ENCODE results near the gene C17orf107.

The C17orf107 gene

DNA sequence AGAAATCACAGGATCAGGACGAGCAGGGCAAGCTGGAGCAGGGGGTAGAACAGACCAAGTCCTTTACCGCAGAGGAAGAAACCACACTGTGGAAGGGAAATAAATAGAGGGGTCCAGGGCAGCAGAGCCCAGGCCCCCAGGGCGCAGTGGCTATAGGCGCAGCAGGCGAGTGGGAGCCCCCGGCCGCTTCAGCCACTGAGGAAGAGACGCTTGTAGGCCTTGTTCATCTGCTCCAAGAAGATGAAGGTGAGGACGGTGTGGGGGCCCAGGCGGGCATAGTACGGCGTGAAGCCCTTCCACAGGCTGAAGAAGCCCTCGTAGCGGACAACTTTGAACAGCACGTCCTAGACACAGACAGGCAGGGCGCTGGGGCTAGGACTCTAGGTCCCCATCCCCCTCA, 38.2 kb downstream of the C17orf107 start:
- no peak for DNase-seq (ENCODE audit: low spot score)

DNA sequence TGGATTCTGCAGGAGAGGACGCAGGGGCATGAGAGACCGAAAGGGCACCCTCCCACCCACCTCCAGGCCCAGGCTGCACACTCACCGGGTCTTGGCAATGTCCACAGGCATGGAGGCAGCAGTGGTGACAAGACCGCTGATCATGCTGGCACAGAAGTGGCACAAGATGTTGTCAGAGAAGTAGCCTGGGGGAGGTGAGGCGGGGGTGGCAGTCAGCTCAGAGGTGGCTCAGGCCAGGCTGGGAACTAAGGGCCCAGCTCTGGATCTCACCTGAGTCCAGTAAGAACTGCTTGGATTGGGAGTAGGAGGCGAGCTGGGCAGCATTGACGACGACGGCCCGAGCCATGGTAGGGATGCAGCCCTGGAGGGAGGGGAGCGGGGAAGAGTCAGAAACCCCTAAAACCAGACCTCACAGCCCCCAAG, 38.7 kb downstream of the C17orf107 start:
- DNase-seq (ENCODE audit: low spot score) = no peak

DNA sequence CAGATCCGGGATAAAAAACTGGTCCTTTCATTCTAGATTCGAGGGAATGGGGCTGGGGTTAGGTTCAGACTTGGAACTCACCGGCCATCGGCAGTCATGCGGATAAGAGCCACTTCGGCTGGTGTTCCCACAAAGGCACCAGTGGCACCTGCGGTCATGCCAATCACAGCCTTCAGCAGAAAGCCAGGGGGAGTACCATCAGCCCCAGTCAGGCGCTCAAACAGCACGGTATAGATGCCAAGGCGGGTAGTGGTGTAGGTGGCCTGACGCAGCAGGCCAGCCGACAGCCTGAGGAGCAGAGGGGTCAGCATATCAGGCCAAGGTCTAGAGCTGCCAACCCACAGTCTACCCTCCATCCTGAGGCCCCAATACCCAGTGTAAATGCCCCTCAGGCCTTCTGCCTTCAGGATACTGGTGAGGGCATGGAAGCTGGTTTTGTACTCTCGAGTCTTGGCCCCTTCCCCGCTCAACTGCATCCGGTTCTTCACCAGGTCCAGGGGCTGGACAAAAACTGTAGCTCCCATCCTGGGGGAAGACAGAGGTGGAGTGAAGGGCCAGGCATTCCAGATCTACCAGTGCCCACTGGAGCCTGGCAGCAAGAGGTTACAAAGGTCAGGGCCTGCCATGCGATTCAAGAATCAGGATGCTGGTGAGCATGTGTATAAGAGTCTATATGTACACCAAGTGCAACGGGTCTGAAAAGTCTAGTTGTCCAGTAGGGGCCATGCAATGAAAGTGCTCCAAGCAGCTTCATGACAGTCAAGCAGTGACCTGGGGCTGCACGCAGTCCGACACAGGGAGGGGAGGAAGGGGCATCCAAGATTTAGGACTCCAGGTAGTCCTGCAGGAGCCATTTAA, 39.6 kb downstream of the C17orf107 start:
- no peak for DNase-seq (ENCODE audit: low spot score)

DNA sequence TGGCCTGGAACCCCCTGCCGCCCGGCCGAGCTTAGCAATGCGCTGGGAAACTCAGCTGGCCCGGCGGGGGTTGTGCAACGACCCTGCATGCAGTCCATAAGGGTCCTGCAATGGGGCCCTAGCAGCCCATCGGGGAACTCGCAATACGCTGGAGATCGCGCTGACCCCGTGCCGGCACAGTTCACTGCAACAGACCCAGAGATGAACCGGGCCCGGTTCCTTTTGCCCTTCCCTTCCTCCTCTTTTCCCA, 40.1 kb downstream of the C17orf107 start:
- DNase-seq (ENCODE audit: low spot score) = no peak

DNA sequence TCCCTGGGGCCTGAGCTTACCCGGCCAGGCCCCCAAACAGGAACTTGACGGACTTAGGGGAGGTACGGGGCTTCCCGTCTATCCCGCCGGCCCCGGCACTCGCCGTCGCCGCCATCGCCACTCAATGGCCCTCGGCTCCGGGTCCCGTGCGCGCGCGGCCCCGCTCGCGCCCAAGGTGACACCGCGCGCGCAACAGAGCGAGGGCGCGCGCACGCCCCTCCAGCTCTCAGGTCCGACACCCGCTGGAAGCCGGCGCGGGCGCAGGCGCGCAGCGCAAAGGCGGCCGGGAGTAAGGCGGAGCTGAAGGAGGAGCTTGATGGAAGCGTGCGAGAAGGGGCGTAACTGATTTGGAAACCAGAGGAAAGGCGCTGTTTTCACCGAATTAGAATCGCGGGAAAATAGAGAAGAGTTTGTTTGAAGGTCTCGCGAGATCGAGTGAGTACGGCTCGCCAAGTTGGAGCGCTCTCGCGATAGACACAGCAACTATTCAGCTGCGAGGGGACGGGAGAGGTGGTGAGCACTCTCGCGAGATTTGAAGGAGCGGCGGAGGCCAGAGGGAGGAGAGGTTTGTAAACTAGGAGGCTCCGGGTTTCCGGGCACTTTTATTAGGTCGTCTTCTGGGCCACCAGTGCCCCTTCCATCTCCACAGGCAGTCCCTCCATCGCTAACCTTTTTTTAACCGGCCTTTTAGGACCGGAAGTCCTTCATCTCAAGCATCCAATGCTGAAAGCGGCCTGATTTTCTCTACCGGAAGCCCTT, 40.6 kb downstream of the C17orf107 start, which contains the start of the genes RNF167 and SLC25A11:
Gene RNF167, plus strand, starts transcription at position 473 of the 759 bp plus-strand sequence. CDS start 642 bp downstream, outside the sequence.
Gene SLC25A11, minus strand, starts transcription at position 251 of the 759 bp plus-strand sequence. Its CDS starts 136 bp downstream, at position 115.
- peak; percentile 99 for DNase-seq (ENCODE audit: low spot score)

DNA sequence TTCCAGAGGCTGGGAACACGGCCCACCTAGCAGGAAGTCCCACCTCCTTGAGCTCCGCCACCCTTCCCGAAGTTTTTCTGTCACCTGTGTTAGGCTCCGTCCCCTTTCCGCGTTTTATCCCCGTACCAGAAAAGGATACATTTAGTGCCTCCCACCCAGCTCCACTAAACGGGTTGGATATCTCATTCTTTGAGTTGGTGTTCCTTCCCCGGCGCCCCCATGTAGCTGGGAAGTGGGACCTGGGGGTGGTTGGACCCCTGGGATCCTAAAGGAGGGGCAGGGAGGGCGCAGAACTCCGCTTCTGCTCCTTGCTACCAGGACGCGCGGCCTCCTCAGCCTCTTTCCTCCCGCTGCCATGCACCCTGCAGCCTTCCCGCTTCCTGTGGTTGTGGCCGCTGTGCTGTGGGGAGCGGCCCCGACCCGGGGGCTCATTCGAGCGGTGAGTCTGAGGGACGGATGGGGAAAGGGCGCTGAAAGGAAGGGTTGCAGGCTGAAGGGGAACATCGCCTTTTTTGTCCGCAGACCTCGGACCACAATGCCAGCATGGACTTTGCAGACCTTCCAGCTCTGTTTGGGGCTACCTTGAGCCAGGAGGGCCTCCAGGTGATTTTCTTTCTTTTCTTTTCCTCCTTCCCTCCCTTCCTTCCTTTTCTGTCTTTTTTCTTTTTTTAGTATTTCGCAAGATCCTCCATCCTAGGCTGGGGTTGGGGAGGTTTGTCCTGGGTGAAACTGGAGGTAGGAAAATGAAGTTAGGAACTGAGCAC, 41.4 kb downstream of the C17orf107 start:
- peak; percentile 33 for DNase-seq (ENCODE audit: low spot score)

DNA sequence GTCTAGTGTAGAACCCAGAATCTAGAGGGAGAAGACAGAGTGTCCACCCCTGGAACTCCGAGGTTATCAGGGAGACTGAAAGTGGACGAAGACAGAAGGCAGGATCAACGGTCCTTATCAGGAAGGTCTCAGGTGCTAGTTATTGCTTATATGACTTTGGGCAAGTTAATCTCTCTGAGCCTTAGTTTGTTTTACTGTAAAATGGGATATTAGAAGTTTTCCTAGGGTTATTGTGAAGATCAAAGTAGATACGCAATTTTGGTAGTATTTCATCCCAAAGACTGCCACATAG, 41.9 kb downstream of the C17orf107 start:
- DNase-seq (ENCODE audit: low spot score) = no peak

DNA sequence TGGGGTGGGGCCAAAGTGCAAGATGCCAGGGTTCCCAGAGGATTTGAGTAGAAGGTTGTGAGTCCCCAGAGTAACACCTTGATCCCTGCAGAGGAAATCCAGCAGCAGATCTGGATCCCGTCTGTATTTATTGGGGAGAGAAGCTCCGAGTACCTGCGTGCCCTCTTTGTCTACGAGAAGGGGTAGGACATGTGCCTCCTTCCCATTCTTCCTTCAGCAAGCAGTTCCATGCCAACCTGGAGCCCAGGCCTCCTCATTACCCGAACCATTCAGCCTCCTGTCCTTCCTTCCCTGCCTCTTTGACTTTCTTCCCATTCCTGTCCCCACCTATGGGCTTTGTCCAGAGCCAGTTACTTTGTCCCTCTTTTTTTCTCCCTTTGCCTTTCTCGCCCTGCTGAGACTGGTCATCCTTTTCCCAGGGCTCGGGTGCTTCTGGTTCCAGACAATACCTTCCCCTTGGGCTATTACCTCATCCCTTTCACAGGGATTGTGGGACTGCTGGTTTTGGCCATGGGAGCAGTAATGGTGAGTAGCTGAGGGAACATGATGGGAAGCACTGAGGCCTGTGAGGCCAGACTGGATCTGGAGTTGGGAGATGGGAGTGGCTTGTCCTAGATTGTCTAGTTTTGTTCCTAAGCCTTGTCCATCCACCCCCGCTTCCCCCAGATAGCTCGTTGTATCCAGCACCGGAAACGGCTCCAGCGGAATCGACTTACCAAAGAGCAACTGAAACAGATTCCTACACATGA, 43.6 kb downstream of the C17orf107 start:
- DNase-seq (ENCODE audit: low spot score) = no peak

DNA sequence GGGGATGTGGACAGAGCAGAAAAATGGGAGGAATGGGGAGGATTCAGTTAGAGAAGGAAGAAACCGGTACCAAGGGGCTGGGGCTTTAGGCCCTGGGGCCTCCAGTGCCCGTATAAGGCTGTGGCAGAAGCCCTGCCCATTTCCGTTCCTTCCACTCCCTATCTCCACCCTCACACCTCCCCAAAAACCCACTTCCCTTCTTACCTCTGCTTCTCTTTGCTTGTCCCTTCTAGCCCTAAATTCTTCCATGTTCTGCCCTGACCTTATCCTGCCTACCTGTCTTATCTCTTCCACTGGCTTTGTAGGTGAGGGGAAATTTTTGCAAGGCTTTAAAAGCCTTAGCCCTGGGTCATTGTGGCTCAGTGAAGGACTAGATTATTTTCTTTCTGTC, 44.8 kb downstream of the C17orf107 start:
- DNase-seq (ENCODE audit: low spot score) = peak; percentile 62

DNA sequence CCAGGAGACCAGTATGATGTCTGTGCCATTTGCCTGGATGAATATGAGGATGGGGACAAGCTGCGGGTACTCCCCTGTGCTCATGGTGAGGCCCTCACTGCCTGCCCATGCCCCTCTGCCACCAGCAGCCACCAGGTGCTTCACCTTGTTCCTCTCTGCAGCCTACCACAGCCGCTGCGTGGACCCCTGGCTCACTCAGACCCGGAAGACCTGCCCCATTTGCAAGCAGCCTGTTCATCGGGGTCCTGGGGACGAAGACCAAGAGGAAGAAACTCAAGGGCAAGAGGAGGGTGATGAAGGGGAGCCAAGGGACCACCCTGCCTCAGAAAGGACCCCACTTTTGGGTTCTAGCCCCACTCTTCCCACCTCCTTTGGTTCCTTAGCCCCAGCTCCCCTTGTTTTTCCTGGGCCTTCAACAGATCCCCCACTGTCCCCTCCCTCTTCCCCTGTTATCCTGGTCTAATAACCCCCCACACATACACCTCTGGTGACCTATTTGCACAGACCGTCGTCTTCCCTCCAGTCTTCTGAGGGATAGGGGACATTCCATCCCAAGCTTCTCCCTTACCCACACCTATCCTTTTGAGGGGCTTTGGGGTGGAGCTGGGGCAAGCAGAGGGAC, 45.3 kb downstream of the C17orf107 start:
- DNase-seq (ENCODE audit: low spot score) = peak; percentile 24

DNA sequence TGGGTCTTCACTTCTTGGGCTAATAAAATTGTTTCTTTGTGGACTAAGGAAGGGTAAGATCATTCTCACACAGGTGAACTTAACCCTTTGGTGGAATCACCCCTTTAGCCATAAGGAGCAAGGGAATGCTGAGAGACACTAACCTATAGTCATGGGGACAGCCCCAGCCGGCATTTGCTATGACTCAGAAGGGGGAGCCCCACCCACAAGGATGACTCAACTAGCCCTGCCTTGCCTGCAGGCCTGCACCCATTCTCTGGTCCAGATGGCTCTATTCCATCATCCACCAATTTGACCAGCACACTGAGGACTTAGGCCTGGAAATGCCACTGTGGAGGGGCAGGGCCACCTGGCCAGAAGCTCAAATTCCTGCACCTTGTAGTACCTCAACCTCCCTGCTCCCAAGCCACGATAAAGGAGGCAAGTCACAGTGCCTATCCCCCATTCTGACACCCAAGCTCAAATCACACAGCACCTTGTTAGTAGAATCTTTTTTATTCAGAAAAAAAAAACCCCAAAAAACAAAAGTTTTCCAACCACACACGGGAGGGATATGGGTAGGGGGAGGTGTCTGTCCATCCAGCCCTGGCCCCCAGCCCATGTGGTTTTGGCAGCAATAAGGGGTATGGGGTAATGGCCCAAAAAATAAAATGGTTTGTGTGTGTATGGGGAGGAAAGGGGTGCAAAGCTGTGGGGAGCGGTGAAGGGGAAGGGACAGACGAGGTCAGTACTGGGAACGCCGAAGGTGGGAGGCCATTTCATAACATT, 46.0 kb downstream of the C17orf107 start:
- DNase-seq (ENCODE audit: low spot score) = peak; percentile 88

DNA sequence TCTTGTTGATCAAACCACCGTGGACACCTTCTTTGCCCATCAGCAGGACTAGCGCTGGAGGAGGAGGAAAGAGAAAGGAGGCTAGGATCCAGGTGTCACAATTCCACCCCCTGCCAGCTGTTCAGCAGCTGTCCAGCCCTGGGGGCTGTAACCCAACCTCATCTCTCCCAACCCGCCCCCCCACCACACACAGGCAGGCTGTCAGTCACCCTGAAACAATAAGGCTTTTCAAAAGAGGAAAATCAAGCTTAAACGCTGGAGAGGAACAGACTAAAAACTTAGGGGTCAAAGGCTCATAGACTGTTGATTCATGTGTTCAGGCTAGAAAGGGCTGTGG, 46.6 kb downstream of the C17orf107 start:
- no peak for DNase-seq (ENCODE audit: low spot score)

DNA sequence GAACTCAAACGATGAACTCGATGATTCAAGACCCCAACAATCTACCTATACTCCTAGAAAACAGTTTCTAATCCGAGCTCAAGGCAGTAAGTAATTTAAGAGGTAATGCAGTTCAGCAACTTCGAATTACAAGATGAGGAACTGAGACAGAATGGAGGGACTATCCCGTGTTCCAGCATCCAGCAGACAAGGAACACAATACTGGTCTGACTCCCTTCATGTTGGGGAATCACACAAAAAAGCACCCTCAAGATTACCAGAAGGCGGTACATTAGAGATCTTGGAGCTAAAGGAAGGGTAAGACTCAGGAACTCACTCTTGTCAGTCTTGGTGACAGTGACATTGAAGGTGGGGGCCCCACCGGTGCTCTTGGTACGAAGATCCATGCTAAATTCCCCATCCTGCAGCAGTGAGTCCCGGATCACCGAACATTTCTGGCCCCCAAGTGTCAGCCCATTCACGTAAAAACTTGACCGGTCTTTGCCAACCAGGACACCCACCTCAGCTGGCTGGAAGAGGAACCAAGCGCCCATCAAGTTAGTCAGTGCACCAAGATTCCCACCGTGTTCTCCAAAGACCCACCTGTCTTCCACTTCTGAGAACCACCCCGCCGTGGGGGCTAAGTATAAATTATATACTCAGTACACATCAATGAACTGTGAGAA, 47.1 kb downstream of the C17orf107 start:
- DNase-seq (ENCODE audit: low spot score) = no peak

DNA sequence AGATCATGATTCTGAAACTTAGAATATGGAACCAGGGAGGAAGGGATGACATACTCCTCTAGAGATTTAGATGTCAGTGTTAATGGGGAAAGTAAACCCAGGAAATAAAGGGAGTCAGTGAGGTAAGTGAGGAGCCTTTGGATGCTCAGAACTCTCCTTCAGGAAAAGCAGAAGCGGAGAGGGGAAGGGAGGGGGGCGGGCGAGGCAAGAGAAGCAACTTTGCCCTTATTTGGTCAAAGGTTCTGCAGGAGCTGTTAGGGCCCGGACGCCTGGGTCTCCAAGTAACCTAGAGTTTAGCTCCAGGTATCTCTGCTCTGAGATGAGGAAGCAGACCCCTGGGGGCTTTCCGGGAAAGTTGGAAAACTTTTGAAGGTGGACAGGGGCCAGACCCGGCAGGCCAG, 47.7 kb downstream of the C17orf107 start:
- DNase-seq (ENCODE audit: low spot score) = no peak

DNA sequence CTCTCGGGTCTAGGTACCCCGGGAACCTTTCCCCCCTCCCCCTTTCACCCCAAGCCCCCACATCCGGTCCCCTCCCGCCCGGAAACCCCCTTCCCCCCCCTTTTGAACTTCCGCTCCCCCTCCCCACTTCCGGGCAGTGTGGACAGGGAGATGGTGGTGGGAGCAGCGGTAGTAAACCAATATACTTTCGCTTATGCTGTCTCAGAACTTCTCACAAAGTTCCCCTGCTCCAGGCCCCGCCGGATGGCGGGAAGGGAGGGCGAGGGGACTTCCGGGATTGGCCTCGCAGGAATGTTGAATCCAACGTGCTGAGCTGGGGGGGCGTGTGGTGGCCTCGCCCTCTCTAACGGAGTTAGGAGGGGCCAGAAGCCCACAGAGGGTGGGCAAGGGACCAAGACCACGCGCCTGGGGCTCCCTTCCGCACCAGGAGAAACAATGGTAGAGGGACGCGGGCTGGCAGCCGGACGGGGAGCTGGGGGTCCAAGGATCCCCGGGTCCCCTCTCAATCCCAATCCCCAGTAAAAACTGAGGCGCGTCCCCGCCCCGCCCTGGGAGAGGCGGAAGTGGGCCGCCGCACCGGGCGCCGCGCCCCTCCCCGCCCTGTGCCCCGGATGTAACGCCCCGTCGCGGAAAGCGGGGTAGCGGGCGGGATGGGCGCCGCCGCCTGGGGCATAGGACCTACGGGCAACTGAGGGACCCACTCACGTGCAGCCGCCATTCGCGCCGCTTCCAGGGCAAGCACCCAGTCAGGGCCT, 48.3 kb downstream of the C17orf107 start:
- peak; percentile 60 for DNase-seq (ENCODE audit: low spot score)

DNA sequence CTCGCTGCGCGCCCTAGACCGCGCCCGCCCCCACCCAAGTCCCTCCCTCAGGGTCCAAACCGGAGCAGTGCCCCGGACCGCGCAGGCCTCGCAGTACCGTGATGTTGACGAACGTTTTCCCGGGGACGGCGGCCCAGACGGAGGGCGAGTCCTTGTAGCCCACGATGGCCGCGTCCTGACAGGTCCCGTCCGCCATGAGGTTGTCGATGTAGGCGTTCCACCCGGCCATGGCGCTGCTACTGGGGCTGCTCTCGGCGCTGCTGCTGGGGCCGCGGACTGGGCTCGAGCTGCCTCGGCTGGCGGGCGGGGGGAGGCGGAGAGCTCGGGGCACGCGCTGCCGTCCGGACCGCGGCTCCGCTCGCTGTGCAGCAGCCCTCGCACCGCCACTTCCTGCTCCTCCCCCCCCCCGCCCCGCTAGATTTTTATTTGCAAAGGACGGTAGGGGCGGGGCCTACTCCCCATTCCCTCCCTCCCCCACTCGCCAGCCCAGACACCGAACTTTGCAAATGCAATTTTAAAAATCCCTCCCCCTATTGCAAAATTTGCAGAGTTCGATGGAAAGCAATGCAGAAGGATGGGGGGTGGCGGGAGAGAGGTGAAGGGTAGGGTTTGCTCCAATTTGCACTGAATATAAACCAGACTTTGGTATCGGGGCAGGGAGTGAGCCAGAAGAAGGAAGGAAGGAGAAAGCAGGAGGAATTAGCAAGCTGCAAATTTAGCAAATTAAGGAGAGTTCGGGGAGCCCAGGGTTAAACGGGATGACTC, 49.0 kb downstream of the C17orf107 start, which contains the start of gene PFN1:
Gene PFN1, minus strand, starts transcription at position 365 of the 765 bp plus-strand sequence. Its CDS starts 136 bp downstream, at position 229.
- DNase-seq (ENCODE audit: low spot score) = peak; percentile 95

DNA sequence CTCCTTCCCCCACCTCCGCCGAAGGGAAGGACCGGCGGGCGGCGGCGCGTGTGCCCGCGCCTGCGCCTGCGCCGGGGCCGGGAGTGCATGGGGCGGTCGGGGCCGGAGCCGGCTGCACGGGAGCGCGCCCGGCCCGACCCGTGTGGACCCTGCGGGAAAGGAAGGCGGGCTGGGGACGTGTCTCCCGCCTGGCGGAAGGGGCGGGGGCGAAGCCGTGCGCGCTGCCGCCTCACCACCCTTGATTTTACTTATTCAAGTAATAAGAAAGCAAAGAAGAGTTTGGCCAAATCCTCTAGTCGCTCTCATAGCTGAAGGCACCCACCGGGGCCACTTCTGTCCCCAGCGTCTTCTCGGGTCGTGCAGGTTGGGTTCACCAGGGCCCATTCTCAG, 49.6 kb downstream of the C17orf107 start:
- peak; percentile 71 for DNase-seq (ENCODE audit: low spot score)

DNA sequence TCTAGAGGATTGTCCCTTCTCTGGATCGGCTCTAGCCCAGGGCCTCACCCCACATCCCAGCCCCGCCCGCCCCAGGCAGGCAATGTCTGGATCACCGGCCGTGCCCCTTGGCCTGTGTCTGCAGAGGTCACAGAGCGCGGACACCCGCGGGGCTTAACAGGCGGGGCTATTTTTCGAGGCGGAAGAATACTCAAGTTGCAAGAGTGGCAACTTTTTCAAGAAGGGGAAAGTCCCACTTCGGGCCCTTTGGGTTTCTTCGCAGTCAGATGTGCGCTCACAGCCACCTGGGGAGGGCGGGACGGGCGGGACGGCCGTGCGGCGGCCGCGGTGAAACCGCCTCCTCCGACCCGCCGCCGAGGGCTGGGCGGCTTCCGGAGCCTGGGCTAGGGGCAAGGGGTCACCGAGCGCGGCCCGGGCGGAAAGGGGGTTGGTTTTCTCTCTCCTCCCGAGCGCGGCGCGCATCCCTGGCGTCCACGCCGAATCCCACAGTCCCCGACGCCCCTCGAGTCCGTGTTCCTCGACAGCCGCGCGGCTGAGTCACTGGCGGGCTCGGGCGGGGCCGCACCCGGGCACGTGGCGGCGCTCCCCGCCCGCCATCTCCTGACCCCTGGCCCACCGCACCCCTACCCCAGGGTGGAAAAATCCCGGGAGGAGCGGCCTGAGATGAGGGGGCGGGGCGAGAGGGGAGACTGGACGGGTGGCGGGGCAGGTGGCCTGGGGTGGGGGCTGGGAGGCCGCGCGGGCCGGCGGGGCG, 50.2 kb downstream of the C17orf107 start:
- DNase-seq (ENCODE audit: low spot score) = peak; percentile 88
